ENCODE data around the gene CD3E. TPM values are rescaled to one million over a fixed set of nuclear protein-coding genes. Genes with fewer than 3 reads are reported as not detected.
A peak's percentile ranks its signal among the peaks of the same experiment; 100 is the strongest.

Gene CD3E
- total and polyA plus RNA-seq, 2 donors (not counting 3 experiments of a cell fraction or from before 2014, with no cell fraction given) = not detected

DNA sequence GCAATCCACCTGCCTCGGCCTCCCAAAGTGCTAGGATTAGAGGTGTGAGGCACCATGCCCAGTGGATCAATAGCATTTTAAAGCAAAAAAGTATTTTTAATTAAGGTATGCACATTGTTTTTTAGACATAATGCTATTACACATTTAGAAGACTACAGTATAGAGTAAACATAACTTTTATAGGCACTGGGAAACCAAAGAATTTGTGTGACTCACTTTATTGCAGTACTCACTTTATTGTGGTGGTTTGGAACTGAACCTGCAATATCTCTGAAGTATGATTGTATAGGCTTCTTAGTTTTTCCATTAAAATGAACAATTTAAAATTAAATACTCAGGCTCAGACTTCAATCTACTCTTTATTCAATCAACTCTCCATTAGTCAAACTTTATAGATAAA is 17.5 kb upstream of the CD3E start:
- FAIRE-seq (no peak), DNase-seq (ENCODE audit: low read depth, low spot score) (no peak)
- no peak overlapping the region for H3K27ac ChIP-seq (ENCODE audit: insufficient read depth, low read depth, low read length)
- no TSS peak for BruUV-seq (replicated peaks)
- ChIA-PET POLR2A (no interaction called here), CTCF (interaction anchor here (0.6 to 12.3 kb wide), 3 partner anchors 10 to 88 kb away, joined by 4 to 235 read pairs (median 4); no protein-coding TSS in a partner anchor)
- no peaks in the 10 kb centered on the region for H4K20me1 ChIP-seq (replicated peaks; ENCODE audit: control insufficient read depth, extremely low read depth, insufficient read depth, low read length)
- H2AFZ ChIP-seq (ENCODE audit: low read depth, low read length) = no peak overlapping the region
- H3K4me1 ChIP-seq (ENCODE audit: control insufficient read depth, extremely low read depth, insufficient read depth, low read length) = no peaks in the 10 kb centered on the region
- H3K36me3 ChIP-seq (ENCODE audit: control insufficient read depth in 2 of 2, extremely low read depth in 1 of 2, insufficient read depth in 2 of 2, low read length in 2 of 2) = no peaks in the 10 kb centered on the region
- TF ChIP-seq FOS (IDR thresholded peaks at IDR 0.05; ENCODE audit: borderline replicate concordance, insufficient read depth, low read length) (peak; percentile 20), JUN (IDR thresholded peaks at IDR 0.05; ENCODE audit: borderline replicate concordance, insufficient read depth, insufficient read length, low read depth) (no peak)
- H3K4me2 ChIP-seq (ENCODE audit: insufficient read depth, low read length) = no peak overlapping the region
- no peaks in the 10 kb centered on the region for H3K79me2 ChIP-seq (ENCODE audit: control insufficient read depth, insufficient read depth, low read length)
- H3K9ac ChIP-seq (replicated peaks; ENCODE audit: extremely low read depth, insufficient read depth, low read length) = no peak overlapping the region
- dilution Hi-C loops (cut with MboI; ENCODE audit: extremely low pct_ligation_motif_present, low sequenced_read_pairs) (no loop called here), intact Hi-C loops (cut with micrococcal nuclease) (no loop called here)
- no peaks in the 10 kb centered on the region for H3K9me3 ChIP-seq (replicated peaks; ENCODE audit: control insufficient read depth, insufficient read depth, low read length)
- no peaks in the 10 kb centered on the region for H3K27me3 ChIP-seq (ENCODE audit: control insufficient read depth in 2 of 2, insufficient read depth in 2 of 2, low read length in 2 of 2)
- no peak overlapping the region for H3K4me3 ChIP-seq (replicated peaks in 1 of 3; ENCODE audit: insufficient read depth in 1 of 3, low read depth in 1 of 3, low read length in 3 of 3)
- no peaks in the 10 kb centered on the region for H3K9me1 ChIP-seq (replicated peaks; ENCODE audit: control insufficient read depth, extremely low read depth, insufficient read depth, low read length)

DNA sequence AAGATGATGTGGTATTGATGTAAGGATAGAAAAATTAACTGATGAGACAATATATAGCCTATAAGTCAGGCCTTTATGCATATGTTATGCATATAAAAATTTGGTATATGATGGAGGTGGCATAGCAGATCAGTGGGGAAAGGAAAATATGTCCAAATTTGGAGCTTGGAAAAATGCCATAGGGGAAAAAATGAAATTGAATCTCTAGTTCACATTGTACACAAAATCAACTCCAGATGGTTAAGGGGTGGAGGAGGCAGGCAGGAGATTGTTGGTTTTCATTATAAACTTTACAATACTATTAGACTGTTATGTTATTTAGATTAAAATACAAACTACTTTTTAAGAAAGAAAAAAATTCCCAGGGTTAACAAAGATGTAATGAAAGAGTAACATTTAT is 15.1 kb upstream of the CD3E start:
- TF ChIP-seq EZH2 (IDR thresholded peaks at IDR 0.05; ENCODE audit: borderline replicate concordance, low read depth, low read length, severe bottlenecking) = no peak
- TF ChIP-seq, protein P1, sequence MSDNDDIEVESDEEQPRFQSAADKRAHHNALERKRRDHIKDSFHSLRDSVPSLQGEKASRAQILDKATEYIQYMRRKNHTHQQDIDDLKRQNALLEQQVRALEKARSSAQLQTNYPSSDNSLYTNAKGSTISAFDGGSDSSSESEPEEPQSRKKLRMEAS (IDR thresholded peaks at IDR 0.05; ENCODE audit: insufficient read depth, insufficient read length) = no peak
- no peak for TF ChIP-seq GATA2 (IDR thresholded peaks at IDR 0.05; ENCODE audit: insufficient read depth, insufficient read length, low read depth, low read length)
- TF ChIP-seq FOS (IDR thresholded peaks at IDR 0.05; ENCODE audit: borderline replicate concordance, insufficient read depth, low read length) = no peak
- TF ChIP-seq MYC (IDR thresholded peaks at IDR 0.05; ENCODE audit: low read depth, low read length) = no peak
- TF ChIP-seq POLR2AphosphoS5 (IDR thresholded peaks at IDR 0.05; ENCODE audit: insufficient read depth, low read depth, low read length) = no peak
- no peak for TF ChIP-seq JUN (IDR thresholded peaks at IDR 0.05; ENCODE audit: borderline replicate concordance, insufficient read depth, insufficient read length, low read depth)
- TF ChIP-seq, protein P2, sequence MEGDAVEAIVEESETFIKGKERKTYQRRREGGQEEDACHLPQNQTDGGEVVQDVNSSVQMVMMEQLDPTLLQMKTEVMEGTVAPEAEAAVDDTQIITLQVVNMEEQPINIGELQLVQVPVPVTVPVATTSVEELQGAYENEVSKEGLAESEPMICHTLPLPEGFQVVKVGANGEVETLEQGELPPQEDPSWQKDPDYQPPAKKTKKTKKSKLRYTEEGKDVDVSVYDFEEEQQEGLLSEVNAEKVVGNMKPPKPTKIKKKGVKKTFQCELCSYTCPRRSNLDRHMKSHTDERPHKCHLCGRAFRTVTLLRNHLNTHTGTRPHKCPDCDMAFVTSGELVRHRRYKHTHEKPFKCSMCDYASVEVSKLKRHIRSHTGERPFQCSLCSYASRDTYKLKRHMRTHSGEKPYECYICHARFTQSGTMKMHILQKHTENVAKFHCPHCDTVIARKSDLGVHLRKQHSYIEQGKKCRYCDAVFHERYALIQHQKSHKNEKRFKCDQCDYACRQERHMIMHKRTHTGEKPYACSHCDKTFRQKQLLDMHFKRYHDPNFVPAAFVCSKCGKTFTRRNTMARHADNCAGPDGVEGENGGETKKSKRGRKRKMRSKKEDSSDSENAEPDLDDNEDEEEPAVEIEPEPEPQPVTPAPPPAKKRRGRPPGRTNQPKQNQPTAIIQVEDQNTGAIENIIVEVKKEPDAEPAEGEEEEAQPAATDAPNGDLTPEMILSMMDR (IDR thresholded peaks at IDR 0.05; ENCODE audit: extremely low read depth in 1 of 2, insufficient read depth in 1 of 2, low read depth in 1 of 2, low read length in 2 of 2) = no peak
- TF ChIP-seq POLR2A (IDR thresholded peaks at IDR 0.05; ENCODE audit: low read depth, low read length) = no peak
- no peak for DNase-seq (ENCODE audit: low read depth, low spot score)
- H3K4me2 ChIP-seq (ENCODE audit: insufficient read depth, low read length) = no peak overlapping the region
- no peak overlapping the region for H2AFZ ChIP-seq (ENCODE audit: low read depth, low read length)
- H3K27me3 ChIP-seq (ENCODE audit: control insufficient read depth in 2 of 2, insufficient read depth in 2 of 2, low read length in 2 of 2) = no peaks in the 10 kb centered on the region
- BruUV-seq (replicated peaks) = no TSS peak
- no peaks in the 10 kb centered on the region for H3K4me1 ChIP-seq (ENCODE audit: control insufficient read depth, extremely low read depth, insufficient read depth, low read length)
- no peaks in the 10 kb centered on the region for H3K36me3 ChIP-seq (ENCODE audit: control insufficient read depth in 2 of 2, extremely low read depth in 1 of 2, insufficient read depth in 2 of 2, low read length in 2 of 2)
- dilution Hi-C loops (cut with MboI; ENCODE audit: extremely low pct_ligation_motif_present, low sequenced_read_pairs) = no loop called here
- POLR2A ChIA-PET = no interaction called here
- H3K9me3 ChIP-seq (replicated peaks; ENCODE audit: control insufficient read depth, insufficient read depth, low read length) = no peaks in the 10 kb centered on the region
- H3K9ac ChIP-seq (replicated peaks; ENCODE audit: extremely low read depth, insufficient read depth, low read length) = no peak overlapping the region
- intact Hi-C loops (cut with micrococcal nuclease) = no loop called here
- CTCF ChIA-PET = interaction anchor here (0.8 to 12.3 kb wide), 7 partner anchors 12 to 118 kb away, joined by 3 to 235 read pairs (median 4); partner anchors contain the start of gene CD3E
- no peaks in the 10 kb centered on the region for H4K20me1 ChIP-seq (replicated peaks; ENCODE audit: control insufficient read depth, extremely low read depth, insufficient read depth, low read length)
- H3K79me2 ChIP-seq (ENCODE audit: control insufficient read depth, insufficient read depth, low read length) = no peaks in the 10 kb centered on the region
- H3K9me1 ChIP-seq (replicated peaks; ENCODE audit: control insufficient read depth, extremely low read depth, insufficient read depth, low read length) = no peaks in the 10 kb centered on the region
- no peak overlapping the region for H3K4me3 ChIP-seq (replicated peaks in 1 of 3; ENCODE audit: insufficient read depth in 1 of 3, low read depth in 1 of 3, low read length in 3 of 3)
- FAIRE-seq = no peak
- H3K27ac ChIP-seq (ENCODE audit: insufficient read depth, low read depth, low read length) = no peak overlapping the region
